GM12864 (cell line): Measurements from ENCODE around the gene CCDC150.
"Not testable (repeated sequence)": the region's sequence is repeated elsewhere in the genome, so short reads cannot be mapped to it uniquely, and the experiment has no call there.

Source experiments
- DNase-seq: peaks from one replicate; pipeline ENCODE4 v3.0.0-alpha.2; 2011; ENCODE audit warnings: low read depth
- H3K4me3 ChIP-seq: 2 replicates; pipeline ENCODE4 v1.5.1; 2011; ENCODE audit warnings: mild to moderate bottlenecking, low read depth, low read length, control low read depth
- CTCF ChIP-seq: IDR thresholded peaks from 2 replicates; pipeline ENCODE4 v1.5.1; 2011; ENCODE audit warnings: low read depth, mild to moderate bottlenecking, moderate library complexity, low read length, control low read depth, inconsistent platforms; ENCODE audit errors: missing control alignments

The CCDC150 gene

GRCh38 chr2:196679368-196679767, 39.9 kb downstream of the CCDC150 start:
- no peak for DNase-seq
- H3K4me3 ChIP-seq: no peak overlapping the region
- no peak for TF ChIP-seq CTCF

- no peak overlapping the region for H3K4me3 ChIP-seq
- no peak for TF ChIP-seq CTCF
- no peak for DNase-seq
Observed at GRCh38 chr2:196681510-196681909, 42.0 kb downstream of the CCDC150 start.

GRCh38 chr2:196685792-196686191, 46.3 kb downstream of the CCDC150 start:
- H3K4me3 ChIP-seq: no peak overlapping the region
- TF ChIP-seq CTCF: no peak
- no peak for DNase-seq

- not testable (repeated sequence) for H3K4me3 ChIP-seq, DNase-seq
Observed at GRCh38 chr2:196686737-196687136, 47.2 kb downstream of the CCDC150 start.

GRCh38 chr2:196696423-196697079, 57.0 kb downstream of the CCDC150 start:
- DNase-seq: no peak
- no peak for TF ChIP-seq CTCF
- no peak overlapping the region for H3K4me3 ChIP-seq

GRCh38 chr2:196697825-196698224, 58.3 kb downstream of the CCDC150 start:
- no peak overlapping the region for H3K4me3 ChIP-seq
- DNase-seq: no peak
- no peak for TF ChIP-seq CTCF

- no peak for DNase-seq
- H3K4me3 ChIP-seq: no peak overlapping the region
- TF ChIP-seq CTCF: no peak
Observed at GRCh38 chr2:196702641-196703040, 63.1 kb downstream of the CCDC150 start.

- no peak overlapping the region for H3K4me3 ChIP-seq
- no peak for DNase-seq
- TF ChIP-seq CTCF: no peak
Observed at GRCh38 chr2:196703695-196704094, 64.2 kb downstream of the CCDC150 start.

- DNase-seq, H3K4me3 ChIP-seq: not testable (repeated sequence)
Observed at GRCh38 chr2:196710056-196710455, 70.5 kb downstream of the CCDC150 start.
